Measurements from ENCODE around the gene VWC2L. TPM values are rescaled to one million over a fixed set of nuclear protein-coding genes. Genes with fewer than 3 reads are reported as not detected.

VWC2L gene
- total RNA-seq, 2 experiments from 2014 or later = not detected

DNA sequence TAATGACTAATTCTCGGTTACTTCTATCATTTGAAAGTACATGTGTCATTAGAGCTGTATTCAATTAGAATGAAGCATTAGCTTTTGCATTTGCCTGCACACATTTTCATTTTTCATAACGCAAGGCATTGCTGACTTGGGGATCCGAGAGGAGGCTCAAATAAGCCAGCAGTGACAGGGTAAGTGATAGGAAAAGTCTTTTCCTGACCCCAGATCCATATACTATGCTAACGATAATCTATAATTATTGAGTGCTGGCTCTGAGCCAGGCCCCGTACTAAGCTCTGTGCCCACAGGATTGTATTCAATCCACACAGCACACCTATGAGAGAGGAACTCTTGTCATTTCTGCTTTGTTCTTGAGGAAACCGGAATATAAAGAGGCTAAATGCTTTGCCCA lies 168.2 kb downstream of the VWC2L start:
- Mint-ChIP-seq H3K9me3 (no peaks in the 10 kb centered on the region), H3K4me1 (ENCODE audit: low read depth) (peaks cover 2% of the 10 kb centered on the region), H3K4me3 (no peak overlapping the region), H3K36me3 (ENCODE audit: low read depth) (no peaks in the 10 kb centered on the region), H3K27ac (no peak overlapping the region), H3K27me3 (ENCODE audit: low read depth) (peaks cover 4% of the 10 kb centered on the region)
- DNase-seq = no peak
- intact Hi-C loops (cut with micrococcal nuclease) = no loop called here
- CTCF ChIA-PET = no interaction called here

- Mint-ChIP-seq H3K4me3 (no peak overlapping the region), H3K4me1 (ENCODE audit: low read depth) (no peaks in the 10 kb centered on the region), H3K36me3 (ENCODE audit: low read depth) (no peaks in the 10 kb centered on the region), H3K9me3 (no peaks in the 10 kb centered on the region), H3K27me3 (ENCODE audit: low read depth) (peaks cover 2% of the 10 kb centered on the region), H3K27ac (no peak overlapping the region)
- intact Hi-C loops (cut with micrococcal nuclease) = loop anchor here (10.0 kb wide), 1 partner anchor 1193 kb away; no protein-coding TSS in a partner anchor
- no peak for DNase-seq
- CTCF ChIA-PET = no interaction called here
Measured at GRCh38 chr2:214587442-214587841, 176.6 kb downstream of the VWC2L start.

DNA sequence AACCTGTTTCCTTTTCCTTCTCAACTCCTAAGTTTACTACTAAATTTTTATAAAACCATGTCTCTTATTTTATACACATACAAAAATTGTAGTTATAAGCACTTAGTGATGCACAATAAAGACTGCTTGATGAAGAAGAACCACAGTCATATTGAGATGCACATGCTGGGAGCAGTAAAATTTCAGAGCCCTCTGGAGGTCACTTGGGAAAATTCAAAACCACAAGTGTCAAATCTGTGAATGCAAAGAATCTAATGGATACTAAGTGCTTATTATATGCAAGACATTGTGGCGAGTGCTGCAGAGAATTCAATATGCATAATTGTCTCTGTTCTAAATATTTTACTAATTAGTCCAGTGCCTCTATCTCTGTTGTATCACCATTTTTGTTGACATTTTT lies 180.5 kb downstream of the VWC2L start:
- no peak overlapping the region for H3K4me3 Mint-ChIP-seq
- CTCF ChIA-PET = no interaction called here
- intact Hi-C loops (cut with micrococcal nuclease) = no loop called here
- H3K9me3 Mint-ChIP-seq = no peaks in the 10 kb centered on the region
- H3K36me3 Mint-ChIP-seq (ENCODE audit: low read depth) = no peaks in the 10 kb centered on the region
- DNase-seq = no peak
- no peaks in the 10 kb centered on the region for H3K4me1 Mint-ChIP-seq (ENCODE audit: low read depth)
- no peak overlapping the region for H3K27ac Mint-ChIP-seq
- peaks cover 2% of the 10 kb centered on the region for H3K27me3 Mint-ChIP-seq (ENCODE audit: low read depth)

GRCh38 chr2:214592011-214592410 lies 181.2 kb downstream of the VWC2L start:
- no peaks in the 10 kb centered on the region for H3K36me3 Mint-ChIP-seq (ENCODE audit: low read depth)
- no peak overlapping the region for H3K27ac Mint-ChIP-seq
- no peaks in the 10 kb centered on the region for H3K9me3 Mint-ChIP-seq
- H3K4me1 Mint-ChIP-seq (ENCODE audit: low read depth) = no peaks in the 10 kb centered on the region
- DNase-seq = no peak
- H3K4me3 Mint-ChIP-seq = no peak overlapping the region
- CTCF ChIA-PET = no interaction called here
- intact Hi-C loops (cut with micrococcal nuclease) = no loop called here
- H3K27me3 Mint-ChIP-seq (ENCODE audit: low read depth) = no peaks in the 10 kb centered on the region

DNA sequence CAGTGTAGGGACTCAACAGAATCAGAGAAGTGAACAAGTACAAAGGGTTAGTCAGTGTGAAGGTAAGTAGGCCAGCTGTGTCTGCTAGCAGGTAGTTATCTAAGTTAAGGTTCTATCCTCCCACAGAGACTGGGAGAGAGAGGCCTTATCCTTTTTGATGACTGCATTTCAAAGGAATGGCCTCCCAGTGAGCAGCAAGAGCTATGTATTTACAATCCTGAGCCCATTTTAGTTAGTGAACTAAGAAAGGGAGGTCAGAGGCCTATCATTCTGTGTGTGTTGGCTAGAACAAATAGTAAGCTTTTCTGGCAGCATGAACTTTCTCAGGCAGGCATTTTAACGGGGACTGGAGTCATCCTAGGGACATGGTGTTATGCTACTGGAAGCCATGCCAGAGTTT lies 182.9 kb downstream of the VWC2L start:
- intact Hi-C loops (cut with micrococcal nuclease) = no loop called here

DNA sequence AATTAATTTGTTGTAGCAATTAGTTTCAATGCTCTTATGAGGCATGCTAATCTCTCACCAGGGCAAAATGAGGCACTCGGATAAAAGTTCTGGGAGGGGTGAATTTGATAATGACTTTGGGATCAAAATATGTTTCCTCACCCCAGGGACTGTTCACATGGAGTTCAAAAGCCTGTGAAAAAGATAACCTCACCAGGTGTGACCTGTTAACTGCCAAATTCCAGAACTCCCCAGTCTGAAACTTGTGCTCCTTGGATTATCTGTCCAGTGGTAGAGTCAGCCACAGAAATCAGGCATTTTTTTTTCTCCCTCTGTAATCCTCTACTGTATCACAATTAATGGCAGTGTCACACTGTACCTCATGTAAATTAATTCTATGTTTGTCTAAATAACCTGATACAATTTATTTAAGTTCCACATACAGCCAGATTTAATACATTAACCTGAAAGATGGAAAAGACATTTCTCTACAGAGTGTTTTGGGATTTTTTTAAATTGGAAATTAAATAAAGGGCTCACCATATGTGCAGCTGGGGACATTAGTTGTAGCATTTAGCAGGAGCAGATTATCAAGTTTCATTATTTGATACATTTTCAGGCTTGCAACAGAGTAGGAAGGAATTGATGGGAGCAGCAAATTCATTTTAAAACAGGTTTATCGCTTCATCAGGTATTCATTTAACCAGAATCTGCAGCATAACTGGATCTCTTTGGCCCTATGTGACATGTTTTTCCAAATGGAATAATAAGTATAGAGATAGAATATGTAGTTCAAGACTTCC lies 191.2 kb downstream of the VWC2L start:
- Mint-ChIP-seq H3K36me3 (ENCODE audit: low read depth) (no peaks in the 10 kb centered on the region), H3K4me3 (no peak overlapping the region), H3K27me3 (ENCODE audit: low read depth) (no peaks in the 10 kb centered on the region), H3K4me1 (ENCODE audit: low read depth) (no peaks in the 10 kb centered on the region), H3K27ac (no peak overlapping the region), H3K9me3 (no peaks in the 10 kb centered on the region)
- intact Hi-C loops (cut with micrococcal nuclease) = no loop called here
- no peak for DNase-seq
- CTCF ChIA-PET = no interaction called here

More for the DNA sequence above, 182.9 kb downstream of the VWC2L start:
- H3K4me1 Mint-ChIP-seq (ENCODE audit: low read depth) = no peaks in the 10 kb centered on the region
- DNase-seq = no peak
- no peak overlapping the region for H3K4me3 Mint-ChIP-seq
- H3K9me3 Mint-ChIP-seq = no peaks in the 10 kb centered on the region
- CTCF ChIA-PET = no interaction called here
- H3K27me3 Mint-ChIP-seq (ENCODE audit: low read depth) = no peaks in the 10 kb centered on the region
- H3K27ac Mint-ChIP-seq = no peak overlapping the region
- H3K36me3 Mint-ChIP-seq (ENCODE audit: low read depth) = no peaks in the 10 kb centered on the region

GRCh38 chr2:214604861-214605260 lies 194.0 kb downstream of the VWC2L start:
- Mint-ChIP-seq H3K9me3 (no peaks in the 10 kb centered on the region), H3K27me3 (ENCODE audit: low read depth) (no peaks in the 10 kb centered on the region), H3K4me3 (no peak overlapping the region), H3K4me1 (ENCODE audit: low read depth) (no peaks in the 10 kb centered on the region), H3K27ac (no peak overlapping the region), H3K36me3 (ENCODE audit: low read depth) (no peaks in the 10 kb centered on the region)
- CTCF ChIA-PET = no interaction called here
- no peak for DNase-seq
- intact Hi-C loops (cut with micrococcal nuclease) = no loop called here

- CTCF ChIA-PET = interaction anchor here (0.6 kb wide), 1 partner anchor 663 kb away, joined by 3 read pairs; no protein-coding TSS in a partner anchor
- Mint-ChIP-seq H3K27me3 (ENCODE audit: low read depth) (peaks cover 2% of the 10 kb centered on the region), H3K36me3 (ENCODE audit: low read depth) (no peaks in the 10 kb centered on the region), H3K4me3 (no peak overlapping the region), H3K27ac (no peak overlapping the region), H3K9me3 (no peaks in the 10 kb centered on the region), H3K4me1 (ENCODE audit: low read depth) (no peaks in the 10 kb centered on the region)
- no peak for DNase-seq
- intact Hi-C loops (cut with micrococcal nuclease) = no loop called here
Measured at GRCh38 chr2:214607051-214607450, 196.2 kb downstream of the VWC2L start.

GRCh38 chr2:214611015-214611414 lies 200.2 kb downstream of the VWC2L start:
- H3K4me1 Mint-ChIP-seq (ENCODE audit: low read depth) = no peaks in the 10 kb centered on the region
- H3K36me3 Mint-ChIP-seq (ENCODE audit: low read depth) = no peaks in the 10 kb centered on the region
- intact Hi-C loops (cut with micrococcal nuclease) = no loop called here
- no peak for DNase-seq
- H3K27me3 Mint-ChIP-seq (ENCODE audit: low read depth) = peaks cover 2% of the 10 kb centered on the region
- no peak overlapping the region for H3K27ac Mint-ChIP-seq
- CTCF ChIA-PET = no interaction called here
- H3K9me3 Mint-ChIP-seq = no peaks in the 10 kb centered on the region
- no peak overlapping the region for H3K4me3 Mint-ChIP-seq

DNA sequence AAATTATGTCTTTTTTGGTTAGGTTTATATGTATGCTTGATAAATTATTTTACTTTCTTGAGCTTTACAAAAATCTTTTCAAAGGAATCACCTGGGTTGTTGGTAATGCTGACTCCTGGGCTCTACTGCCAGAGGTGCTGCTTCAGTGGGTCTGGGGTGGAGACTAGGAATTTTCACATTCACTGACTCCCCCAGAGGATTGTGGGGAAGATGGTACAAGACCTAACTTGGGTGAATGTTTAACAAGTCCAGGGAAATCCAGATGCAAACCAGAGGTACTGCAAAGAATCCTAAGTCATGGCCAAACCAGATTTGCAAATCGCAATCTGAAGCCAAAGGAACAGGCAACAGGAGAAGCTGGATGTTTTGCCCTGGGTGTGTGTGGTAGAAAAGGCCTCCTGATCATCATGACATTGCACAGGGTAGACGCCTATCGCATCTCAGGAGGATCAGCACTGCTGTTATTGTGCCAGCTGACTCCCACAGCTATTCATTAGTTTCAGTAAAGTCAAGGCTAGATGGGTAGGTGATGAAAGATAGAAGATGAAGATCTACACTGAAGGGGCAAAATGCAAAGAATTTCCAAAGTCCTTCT lies 213.4 kb downstream of the VWC2L start:
- no peaks in the 10 kb centered on the region for H3K36me3 Mint-ChIP-seq (ENCODE audit: low read depth)
- H3K4me3 Mint-ChIP-seq = no peak overlapping the region
- DNase-seq = no peak
- H3K27ac Mint-ChIP-seq = no peak overlapping the region
- H3K9me3 Mint-ChIP-seq = no peaks in the 10 kb centered on the region
- intact Hi-C loops (cut with micrococcal nuclease) = no loop called here
- H3K4me1 Mint-ChIP-seq (ENCODE audit: low read depth) = no peaks in the 10 kb centered on the region
- H3K27me3 Mint-ChIP-seq (ENCODE audit: low read depth) = no peaks in the 10 kb centered on the region
- CTCF ChIA-PET = interaction anchor here (0.6 kb wide), 1 partner anchor 35 kb away, joined by 3 read pairs; no protein-coding TSS in a partner anchor

DNA sequence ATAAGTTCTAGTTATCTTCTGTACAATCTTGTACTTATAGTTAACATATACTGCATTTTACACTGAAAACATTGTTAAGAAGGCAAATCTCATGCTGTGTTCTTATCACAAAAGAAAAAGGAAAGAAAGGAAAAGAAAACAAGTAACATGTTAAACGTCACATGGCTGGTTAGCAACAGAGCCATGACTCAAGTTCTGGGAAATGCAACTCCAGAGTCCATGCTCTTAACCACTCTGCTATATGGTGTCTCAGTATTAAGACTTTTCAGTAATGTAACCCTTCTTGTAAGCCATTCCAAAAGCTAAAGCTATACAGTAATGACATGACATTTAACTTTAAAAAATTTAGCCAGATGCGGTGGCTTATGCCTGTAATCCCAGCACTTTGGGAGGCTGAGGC lies 217.2 kb downstream of the VWC2L start:
- H3K9me3 Mint-ChIP-seq = no peaks in the 10 kb centered on the region
- H3K27ac Mint-ChIP-seq = no peak overlapping the region
- no peak for DNase-seq
- CTCF ChIA-PET = no interaction called here
- H3K4me3 Mint-ChIP-seq = no peak overlapping the region
- H3K36me3 Mint-ChIP-seq (ENCODE audit: low read depth) = no peaks in the 10 kb centered on the region
- intact Hi-C loops (cut with micrococcal nuclease) = no loop called here
- H3K4me1 Mint-ChIP-seq (ENCODE audit: low read depth) = no peaks in the 10 kb centered on the region
- no peaks in the 10 kb centered on the region for H3K27me3 Mint-ChIP-seq (ENCODE audit: low read depth)
